Measurements from ENCODE around the gene SPSB1. TPM values are rescaled to one million over a fixed set of nuclear protein-coding genes. Genes with fewer than 3 reads are reported as not detected.

Gene SPSB1
- total RNA-seq, 2 experiments from 2014 or later: 11.0 to 12.5 TPM

DNA sequence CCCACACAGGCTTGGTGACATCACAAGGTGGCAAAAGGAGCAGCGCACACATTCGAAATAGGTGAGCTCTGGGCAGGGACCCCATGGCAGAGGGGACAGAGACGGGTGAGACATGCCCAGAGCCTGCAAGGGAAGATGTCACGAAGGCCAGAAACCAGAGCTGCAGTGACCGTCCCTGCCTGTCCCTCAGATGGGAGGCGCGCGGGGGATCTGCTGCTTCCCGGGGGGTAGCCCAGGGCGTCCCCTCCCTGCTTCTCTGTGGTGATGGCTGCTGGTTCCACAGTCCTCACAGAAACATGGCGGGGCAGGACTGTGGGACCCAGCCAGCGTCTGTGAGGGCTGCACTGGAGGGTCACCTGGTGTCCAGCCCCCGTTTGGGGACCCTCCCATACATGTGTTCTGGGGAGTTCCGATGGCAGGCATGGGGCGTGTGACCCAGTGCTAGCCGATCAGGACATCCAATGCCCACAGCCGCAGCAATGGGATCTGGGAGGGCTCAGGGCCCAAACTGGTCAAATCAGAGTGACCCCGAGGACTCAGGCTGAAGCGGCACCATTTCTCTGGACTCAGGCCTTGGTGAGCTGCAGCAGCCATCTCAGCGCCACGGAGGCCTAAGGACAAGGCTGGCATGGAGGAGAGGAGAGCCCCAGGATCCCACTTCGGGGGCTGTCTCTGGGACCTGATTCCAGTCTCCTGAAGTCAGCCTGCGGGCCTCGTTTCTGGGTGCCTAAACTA lies 20.7 kb upstream of the SPSB1 start:
- H3K4me3 Mint-ChIP-seq: no peak overlapping the region
- DNase-seq: no peak
- ChIA-PET CTCF (interaction anchor here (1.1 to 7.0 kb wide), 3 partner anchors 17 to 221 kb away, joined by 3 to 112 read pairs (median 4); no protein-coding TSS in a partner anchor), POLR2A (no interaction called here)
- peaks cover 3% of the 10 kb centered on the region for H3K27me3 Mint-ChIP-seq
- H3K36me3 Mint-ChIP-seq: no peaks in the 10 kb centered on the region
- peaks cover 17% of the 10 kb centered on the region for H3K4me1 Mint-ChIP-seq (ENCODE audit: low read depth)
- intact Hi-C loops (cut with micrococcal nuclease): no loop called here
- no peaks in the 10 kb centered on the region for H3K9me3 Mint-ChIP-seq
- H3K27ac Mint-ChIP-seq: no peak overlapping the region

DNA sequence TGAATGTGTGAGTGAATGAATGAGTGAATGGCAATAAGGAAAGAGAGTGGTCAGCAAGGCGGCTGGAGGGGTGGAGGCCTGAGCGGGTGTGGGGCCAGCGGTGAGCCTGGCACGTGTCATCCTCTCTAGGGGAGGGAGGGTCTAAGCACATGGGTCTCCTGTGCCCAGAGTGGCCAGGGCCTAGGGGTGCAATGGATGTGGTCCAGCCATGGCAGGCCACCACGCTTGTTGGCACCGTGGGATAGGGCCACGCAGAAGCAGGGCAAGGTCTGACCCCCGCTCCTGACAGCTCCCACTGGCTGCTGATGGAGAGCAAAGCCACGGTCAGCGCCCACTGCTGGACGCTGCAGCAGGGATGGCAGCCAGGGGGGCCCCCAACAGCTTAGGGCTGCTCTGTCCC lies 19.5 kb upstream of the SPSB1 start:
- H3K27me3 Mint-ChIP-seq: peaks cover 3% of the 10 kb centered on the region
- H3K4me1 Mint-ChIP-seq (ENCODE audit: low read depth): peaks cover 15% of the 10 kb centered on the region
- no peaks in the 10 kb centered on the region for H3K36me3 Mint-ChIP-seq
- ChIA-PET CTCF (interaction anchor here (1.3 to 7.0 kb wide), 2 partner anchors 182 to 220 kb away, joined by 3 to 112 read pairs; no protein-coding TSS in a partner anchor), POLR2A (no interaction called here)
- intact Hi-C loops (cut with micrococcal nuclease): no loop called here
- H3K9me3 Mint-ChIP-seq: peaks cover 5% of the 10 kb centered on the region
- no peak for DNase-seq
- H3K27ac Mint-ChIP-seq: no peak overlapping the region
- no peak overlapping the region for H3K4me3 Mint-ChIP-seq

DNA sequence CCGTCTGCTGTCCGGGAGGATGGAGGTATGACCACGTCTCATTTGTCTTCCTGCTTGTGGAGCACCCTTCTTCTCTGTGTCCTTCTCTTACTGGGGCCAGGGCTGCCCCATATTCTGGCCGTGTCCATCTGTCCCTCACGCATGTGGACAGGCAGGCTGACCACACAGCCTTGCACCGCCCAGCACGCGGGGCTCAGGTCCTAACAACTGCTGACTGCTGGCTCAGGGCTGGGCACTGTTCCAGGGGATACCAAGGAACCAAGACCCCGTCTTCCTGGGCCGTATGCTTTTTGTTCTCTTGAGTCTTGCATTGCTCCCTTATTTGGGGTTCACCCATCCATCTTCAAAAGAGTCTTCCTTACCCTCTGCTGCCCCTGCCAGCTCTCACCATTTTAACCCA lies 17.5 kb upstream of the SPSB1 start:
- H3K4me3 Mint-ChIP-seq: no peak overlapping the region
- POLR2A ChIA-PET: interaction anchor here (1.1 to 1.3 kb wide), 3 partner anchors 31 to 151 kb away, joined by 3 to 4 read pairs (median 4); no protein-coding TSS in a partner anchor
- CTCF ChIA-PET: interaction anchor here (0.8 to 4.8 kb wide), 11 partner anchors 8 to 216 kb away, joined by 3 to 36 read pairs (median 4); partner anchors contain the start of gene SPSB1
- H3K27ac Mint-ChIP-seq: no peak overlapping the region
- no peak for DNase-seq
- H3K36me3 Mint-ChIP-seq: no peaks in the 10 kb centered on the region
- H3K27me3 Mint-ChIP-seq: peaks cover 4% of the 10 kb centered on the region
- H3K9me3 Mint-ChIP-seq: peaks cover 5% of the 10 kb centered on the region
- peaks cover 32% of the 10 kb centered on the region for H3K4me1 Mint-ChIP-seq (ENCODE audit: low read depth)
- intact Hi-C loops (cut with micrococcal nuclease): loop anchor here (2.0 to 5.0 kb wide), 3 partner anchors 14 to 152 kb away; no protein-coding TSS in a partner anchor

DNA sequence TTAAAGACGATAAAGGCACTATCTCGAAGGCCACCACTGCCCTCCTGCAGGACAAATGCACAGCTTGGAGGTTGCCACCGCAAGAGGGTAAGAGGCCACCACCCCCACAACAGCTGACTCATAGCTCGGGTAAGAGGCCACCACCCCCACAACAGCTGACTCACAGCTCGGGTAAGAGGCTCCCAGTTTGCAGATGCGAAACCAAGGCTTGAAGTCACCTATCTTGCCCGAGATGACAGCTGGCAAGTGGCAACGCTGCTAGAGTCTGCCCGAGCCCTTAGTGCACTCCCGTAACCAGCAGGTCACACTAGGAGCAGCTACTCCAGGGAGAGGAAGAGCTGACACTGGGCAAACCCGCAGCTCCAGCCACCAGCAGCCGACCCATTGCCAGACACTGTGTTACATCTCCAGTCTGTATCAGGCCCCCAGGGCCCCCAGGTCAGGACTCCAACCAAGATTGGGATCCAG lies 17.1 kb upstream of the SPSB1 start:
- Mint-ChIP-seq H3K27ac (no peak overlapping the region), H3K27me3 (peaks cover 6% of the 10 kb centered on the region), H3K36me3 (no peaks in the 10 kb centered on the region), H3K4me1 (ENCODE audit: low read depth) (peaks cover 35% of the 10 kb centered on the region), H3K9me3 (peaks cover 5% of the 10 kb centered on the region), H3K4me3 (no peak overlapping the region)
- CTCF ChIA-PET: interaction anchor here (0.8 to 4.8 kb wide), 11 partner anchors 9 to 215 kb away, joined by 3 to 36 read pairs (median 4); partner anchors contain the start of gene SPSB1
- DNase-seq: peak; percentile 94
- intact Hi-C loops (cut with micrococcal nuclease): loop anchor here (2.0 to 5.0 kb wide), 3 partner anchors 13 to 152 kb away; no protein-coding TSS in a partner anchor
- POLR2A ChIA-PET: interaction anchor here (0.6 to 1.3 kb wide), 4 partner anchors 31 to 211 kb away, joined by 3 to 4 read pairs (median 4); no protein-coding TSS in a partner anchor

DNA sequence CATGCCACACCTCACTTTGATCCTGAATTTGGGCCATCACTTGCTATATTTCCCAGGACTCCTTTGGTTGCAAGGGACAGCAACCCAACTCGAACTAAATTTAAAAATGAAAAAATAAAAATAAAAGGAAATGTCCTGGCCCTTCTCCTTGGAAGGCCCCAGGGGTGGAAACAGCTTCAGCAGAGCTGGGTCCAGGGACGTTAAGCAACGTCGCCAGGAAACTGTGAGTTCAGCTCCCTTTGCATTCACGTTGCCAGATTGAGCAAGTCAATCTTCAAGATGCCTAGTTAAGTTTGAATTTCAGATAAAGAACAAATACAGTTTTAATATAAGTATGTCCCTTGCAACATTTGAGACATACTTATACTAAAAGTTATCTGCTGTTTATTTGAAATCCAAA lies 14.6 kb upstream of the SPSB1 start:
- POLR2A ChIA-PET: no interaction called here
- Mint-ChIP-seq H3K9me3 (peaks cover 5% of the 10 kb centered on the region), H3K4me1 (ENCODE audit: low read depth) (peaks cover 47% of the 10 kb centered on the region), H3K27ac (no peak overlapping the region), H3K27me3 (peaks cover 11% of the 10 kb centered on the region), H3K4me3 (no peak overlapping the region), H3K36me3 (no peaks in the 10 kb centered on the region)
- no peak for DNase-seq
- CTCF ChIA-PET: interaction anchor here (0.8 to 4.8 kb wide), 2 partner anchors 12 to 1152 kb away, joined by 3 to 36 read pairs; partner anchors contain the start of gene CENPS
- intact Hi-C loops (cut with micrococcal nuclease): loop anchor here (5.0 kb wide), 2 partner anchors 39 to 149 kb away; no protein-coding TSS in a partner anchor

DNA sequence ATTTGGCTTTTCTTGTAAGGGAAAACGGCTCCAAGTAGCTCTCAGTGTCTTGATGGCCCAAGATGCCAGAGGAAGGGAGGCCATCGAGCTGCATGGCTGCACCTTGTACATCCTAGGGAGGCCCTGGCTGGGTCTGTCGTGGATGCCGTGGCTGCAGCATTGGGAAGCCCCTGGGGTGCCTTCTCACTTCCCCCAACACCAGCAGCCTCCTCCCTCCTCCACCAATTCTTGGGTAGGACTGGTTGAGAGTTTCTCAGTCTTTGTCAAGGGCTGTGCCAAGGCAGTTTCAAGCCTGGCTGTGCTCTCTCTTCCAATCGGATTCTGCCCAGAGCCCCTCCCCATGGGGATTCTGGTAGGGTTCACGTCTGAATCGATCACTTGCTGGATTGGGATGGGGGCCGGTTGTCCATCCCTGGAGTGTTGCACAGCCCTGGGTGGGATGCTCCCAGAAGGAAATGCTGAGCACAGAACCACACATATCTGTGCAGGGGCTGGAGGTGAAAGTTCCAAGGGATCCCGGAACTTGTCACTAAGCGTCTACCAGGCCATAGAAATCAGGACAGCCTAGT lies 14.0 kb upstream of the SPSB1 start:
- Mint-ChIP-seq H3K4me3 (no peak overlapping the region), H3K4me1 (ENCODE audit: low read depth) (peaks cover 52% of the 10 kb centered on the region), H3K9me3 (peaks cover 5% of the 10 kb centered on the region), H3K36me3 (no peaks in the 10 kb centered on the region), H3K27me3 (peaks cover 11% of the 10 kb centered on the region), H3K27ac (no peak overlapping the region)
- CTCF ChIA-PET: interaction anchor here (1.2 to 4.8 kb wide), 3 partner anchors 10 to 213 kb away, joined by 3 to 36 read pairs (median 5); no protein-coding TSS in a partner anchor
- no peak for DNase-seq
- POLR2A ChIA-PET: no interaction called here
- intact Hi-C loops (cut with micrococcal nuclease): loop anchor here (5.0 kb wide), 2 partner anchors 39 to 149 kb away; no protein-coding TSS in a partner anchor

DNA sequence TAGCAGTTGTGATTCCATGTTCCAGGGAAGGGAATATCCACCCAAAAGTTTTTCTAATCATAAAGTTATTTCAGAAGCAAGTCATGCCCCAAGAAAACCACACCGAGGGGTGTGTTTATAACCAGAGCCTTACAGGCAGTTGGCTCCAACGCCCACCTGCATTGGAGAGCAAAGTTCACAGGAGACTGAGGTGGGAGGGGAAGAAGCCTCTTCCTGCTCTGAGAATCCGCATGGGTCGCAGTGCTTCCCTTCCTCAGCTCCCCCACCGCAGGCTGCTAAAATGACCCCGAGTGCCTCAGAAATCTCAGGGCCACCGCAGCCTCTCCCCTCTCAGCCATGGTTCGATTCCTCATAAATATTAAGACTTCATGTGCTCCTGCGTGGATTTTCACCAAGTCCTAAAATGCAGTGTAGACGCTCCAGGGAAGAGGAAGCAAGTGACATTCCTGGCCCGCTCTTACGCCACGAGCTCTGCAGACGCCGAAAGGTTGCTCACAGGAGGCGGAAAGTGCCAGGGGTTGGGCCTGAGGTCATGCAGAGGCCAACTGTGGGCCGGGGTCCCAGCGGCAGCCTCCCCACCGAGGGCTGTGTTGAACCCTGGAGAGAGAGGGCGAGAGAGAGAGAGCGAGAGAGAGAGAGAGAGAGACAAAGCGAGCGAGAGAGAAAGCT lies 13.4 kb upstream of the SPSB1 start:
- peaks cover 59% of the 10 kb centered on the region for H3K4me1 Mint-ChIP-seq (ENCODE audit: low read depth)
- POLR2A ChIA-PET: interaction anchor here (1.3 kb wide), 1 partner anchor 150 kb away, joined by 4 read pairs; no protein-coding TSS in a partner anchor
- no peak overlapping the region for H3K27ac Mint-ChIP-seq

DNA sequence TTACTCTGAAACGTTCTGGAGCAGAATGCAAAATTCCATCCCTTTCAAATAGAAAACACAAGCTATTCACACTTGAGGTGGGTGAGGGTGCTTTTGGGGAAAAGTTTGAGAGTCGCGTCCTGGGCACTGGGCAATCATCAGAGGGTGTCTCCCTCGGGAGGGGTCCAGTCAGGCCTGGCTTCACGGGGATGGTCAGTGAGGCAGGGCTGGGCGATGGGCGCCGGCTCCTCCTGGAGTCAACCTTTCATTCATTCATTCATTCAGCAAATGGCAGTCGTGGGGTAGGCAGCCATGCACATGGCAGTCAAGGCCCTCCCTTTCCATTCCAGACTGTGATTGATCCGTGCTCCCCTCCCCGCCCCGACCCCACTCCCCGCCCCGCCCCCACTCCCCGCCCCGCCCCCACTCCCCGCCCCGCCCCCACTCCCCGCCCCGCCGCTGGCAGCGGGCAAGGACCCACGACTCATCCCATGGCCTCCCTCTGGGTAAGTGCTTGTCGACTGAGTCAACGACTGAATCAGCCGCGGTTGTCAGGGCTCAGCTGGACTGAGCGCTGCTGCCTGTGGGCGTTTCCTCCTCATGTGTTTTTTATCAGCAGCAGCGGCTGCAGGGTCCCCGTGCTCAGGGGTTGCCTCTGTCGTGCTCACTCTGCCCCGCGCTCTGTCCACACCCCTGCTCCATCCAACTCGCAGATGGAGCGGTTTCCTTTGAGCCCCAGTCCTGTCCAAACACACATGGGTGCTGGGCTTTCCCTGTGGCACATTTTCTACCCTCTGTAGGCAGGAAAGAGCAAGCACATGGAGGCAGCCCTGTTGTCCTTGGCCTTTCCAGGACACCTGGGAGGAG lies 12.5 kb upstream of the SPSB1 start:
- H3K36me3 Mint-ChIP-seq: no peaks in the 10 kb centered on the region
- peaks cover 56% of the 10 kb centered on the region for H3K4me1 Mint-ChIP-seq (ENCODE audit: low read depth)
- POLR2A ChIA-PET: interaction anchor here (1.3 kb wide), 1 partner anchor 149 kb away, joined by 4 read pairs; no protein-coding TSS in a partner anchor

More for the DNA sequence above, 13.4 kb upstream of the SPSB1 start:
- H3K4me3 Mint-ChIP-seq: no peak overlapping the region
- H3K9me3 Mint-ChIP-seq: peaks cover 9% of the 10 kb centered on the region
- H3K27me3 Mint-ChIP-seq: peaks cover 11% of the 10 kb centered on the region
- CTCF ChIA-PET: interaction anchor here (1.2 to 2.0 kb wide), 2 partner anchors 10 to 212 kb away, joined by 3 to 5 read pairs; no protein-coding TSS in a partner anchor
- peak; percentile 52 for DNase-seq
- intact Hi-C loops (cut with micrococcal nuclease): loop anchor here (5.0 kb wide), 2 partner anchors 38 to 148 kb away; no protein-coding TSS in a partner anchor
- H3K36me3 Mint-ChIP-seq: no peaks in the 10 kb centered on the region

DNA sequence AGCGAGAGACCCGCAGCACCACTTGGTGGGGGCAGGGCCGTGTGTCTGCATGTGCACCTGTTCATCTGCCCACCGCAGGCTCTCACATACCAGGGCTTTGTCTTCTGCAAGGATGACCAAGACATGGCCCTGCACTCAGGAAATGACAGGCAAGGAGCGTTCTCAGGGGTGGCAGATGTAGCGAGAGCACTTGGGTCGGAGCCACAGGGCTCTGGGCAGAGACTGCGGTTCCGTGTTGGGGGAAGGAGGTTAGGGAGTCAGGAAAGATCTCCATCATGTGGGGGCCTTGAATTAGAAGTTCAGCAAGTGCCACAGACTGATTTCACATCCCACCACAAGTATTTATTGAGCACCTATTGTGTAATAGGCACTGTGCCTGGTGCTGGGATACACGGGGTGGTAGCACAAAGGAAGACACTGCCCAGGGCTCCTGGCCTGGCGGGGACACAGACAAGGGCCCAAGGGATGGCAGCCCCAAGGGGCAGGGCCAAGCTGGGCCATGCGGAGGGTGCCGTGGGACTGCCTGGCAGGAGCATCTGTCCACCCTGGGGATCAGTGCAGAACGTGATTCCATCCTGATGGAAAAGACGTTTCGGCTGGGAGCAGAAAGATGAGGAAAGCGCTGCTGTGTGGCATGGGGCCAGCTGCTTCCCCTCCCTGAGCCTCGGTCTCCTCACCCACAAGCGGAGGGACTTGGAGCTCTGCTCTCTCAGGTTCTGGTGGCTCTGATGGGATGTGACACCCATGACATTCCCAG lies 11.4 kb upstream of the SPSB1 start:
- Mint-ChIP-seq H3K36me3 (no peaks in the 10 kb centered on the region), H3K4me3 (no peak overlapping the region), H3K27me3 (peaks cover 8% of the 10 kb centered on the region), H3K27ac (no peak overlapping the region), H3K9me3 (peaks cover 14% of the 10 kb centered on the region), H3K4me1 (ENCODE audit: low read depth) (peaks cover 48% of the 10 kb centered on the region)
- POLR2A ChIA-PET: interaction anchor here (1.3 kb wide), 1 partner anchor 148 kb away, joined by 4 read pairs; no protein-coding TSS in a partner anchor
- no peak for DNase-seq
- intact Hi-C loops (cut with micrococcal nuclease): loop anchor here (2.0 kb wide), 1 partner anchor 14 kb away; no protein-coding TSS in a partner anchor
- CTCF ChIA-PET: interaction anchor here (0.7 to 5.4 kb wide), 7 partner anchors 8 to 214 kb away, joined by 4 to 24 read pairs (median 5); no protein-coding TSS in a partner anchor

More for the DNA sequence above, 12.5 kb upstream of the SPSB1 start:
- H3K9me3 Mint-ChIP-seq: peaks cover 13% of the 10 kb centered on the region
- peaks cover 8% of the 10 kb centered on the region for H3K27me3 Mint-ChIP-seq
- H3K4me3 Mint-ChIP-seq: peak overlapping the region; percentile 27
- H3K27ac Mint-ChIP-seq: peak overlapping the region; percentile 33
- CTCF ChIA-PET: interaction anchor here (0.7 to 5.4 kb wide), 6 partner anchors 9 to 215 kb away, joined by 3 to 24 read pairs (median 4); no protein-coding TSS in a partner anchor
- peak; percentile 88 for DNase-seq
- intact Hi-C loops (cut with micrococcal nuclease): loop anchor here (2.0 kb wide), 1 partner anchor 15 kb away; no protein-coding TSS in a partner anchor
